HCT116 (cell line): ENCODE measurements around the gene MMP17. TPM values are rescaled to one million over a fixed set of nuclear protein-coding genes. Genes with fewer than 3 reads are reported as not detected.

Source experiments
- ATAC-seq: fragments of 200-7000 bp; cut with Tn5 transposase; 2 replicates; pipeline ENCODE4 v1.9.1; 2020; ENCODE audit warnings: mild to moderate bottlenecking, moderate library complexity
- Bru-seq: library from RNA; stranded (reverse); fragments of 400-500 nt; gene quantifications from one replicate; lab custom pipeline; 2021; lab: Mats Ljungman, UMichigan
- BruChase-seq, 2 experiments: library from RNA; stranded (reverse); fragments of 400-500 nt; gene quantifications; one replicate each; lab custom pipeline; 2021; lab: Mats Ljungman, UMichigan
- BruUV-seq: library from RNA; stranded (reverse); fragments of 400-500 nt; replicated peaks from 2 replicates; lab custom pipeline; 2021; lab: Mats Ljungman, UMichigan
- CTCF ChIA-PET: fragments of 300-600 bp; sonication (Branson Sonifier 250); formaldehyde crosslinking; loops from one replicate; lab custom pipeline; 2021; ENCODE audit warnings: antibody characterized with exemption; lab: Charles Lee
- POLR2A ChIA-PET: fragments of 300-600, 350-600 bp; sonication (Branson Sonifier 250); formaldehyde crosslinking; loops from one replicate; lab custom pipeline; 2021; ENCODE audit warnings: antibody characterized with exemption; lab: Charles Lee
- RAD21 ChIA-PET, 2 experiments: fragments of 300-600 bp; sonication (Branson Sonifier 250); formaldehyde crosslinking; loops; one replicate each; lab custom pipeline; 2023; ENCODE audit warnings: low total read pairs in 2 of 2; ENCODE audit not compliant: uncharacterized antibody in 2 of 2, unreplicated experiment in 2 of 2, low non-redundant PET in 1 of 2; lab: Charles Lee
- DNase-seq: peaks from one replicate; pipeline ENCODE4 v3.0.0-alpha.2; 2010; ENCODE audit warnings: low read depth, low spot score
- H2AFZ ChIP-seq: fragments of 200-600 bp; shearing (Covaris generic), sonication (generic); 2 replicates; pipeline ENCODE4 v1.6.1; 2017; ENCODE audit warnings: low read depth, mixed run types, mixed read lengths, antibody characterized with exemption, low read length; ENCODE audit not compliant: poor library complexity, severe bottlenecking
- H3K27ac ChIP-seq: 2 replicates; pipeline ENCODE4 v1.5.1; 2012; ENCODE audit warnings: low read depth, low read length
- H3K27me3 ChIP-seq: fragments of 200-600 bp; sonication (generic); 2 replicates; pipeline ENCODE4 v1.6.1; 2016; ENCODE audit warnings: mixed run types, low read length, mixed read lengths; ENCODE audit not compliant: insufficient read depth
- H3K36me3 ChIP-seq, 2 experiments: fragments of 200-500 bp in 1 of 2; fragments of 200-600 bp in 1 of 2; sonication (Bioruptor generic) in 1 of 2; sonication (generic) in 1 of 2; 2 replicates each; pipeline versions ENCODE4 v1.5.1 to v1.6.1; 2014 to 2016; ENCODE audit warnings: low read length in 2 of 2, inconsistent platforms in 1 of 2, mixed read lengths in 1 of 2, mixed run types in 1 of 2; ENCODE audit not compliant: insufficient read depth in 2 of 2, control insufficient read depth in 1 of 2
- H3K4me1 ChIP-seq, 2 experiments: fragments of 200-600 bp in 1 of 2; sonication (generic) in 1 of 2; 2 replicates each; pipeline versions ENCODE4 v1.5.1 to v1.6.1; 2012 to 2017; ENCODE audit warnings: low read length in 2 of 2, inconsistent platforms in 1 of 2, mild to moderate bottlenecking in 1 of 2, mixed read lengths in 1 of 2, mixed run types in 1 of 2, moderate library complexity in 1 of 2; ENCODE audit not compliant: insufficient read depth in 2 of 2, control insufficient read depth in 1 of 2
- H3K4me2 ChIP-seq: fragments of 200-600 bp; sonication (generic); 2 replicates; pipeline ENCODE4 v1.6.1; 2017; ENCODE audit warnings: mixed run types, low read length, mixed read lengths
- H3K4me3 ChIP-seq, 2 experiments: fragments of 200-600 bp in 1 of 2; sonication (generic) in 1 of 2; replicated peaks in 1 of 2; 2 replicates each; pipeline ENCODE4 v1.5.1; 2011 to 2016; ENCODE audit warnings: low read length in 2 of 2, control low read depth in 1 of 2, low read depth in 1 of 2, mild to moderate bottlenecking in 1 of 2, mixed read lengths in 1 of 2, mixed run types in 1 of 2
- H3K79me2 ChIP-seq: fragments of 200-600 bp; sonication (generic); 2 replicates; pipeline ENCODE4 v1.6.1; 2017; ENCODE audit warnings: mild to moderate bottlenecking, mixed run types, low read length, moderate library complexity, mixed read lengths; ENCODE audit not compliant: insufficient read depth
- H3K9ac ChIP-seq: fragments of 200-600 bp; sonication (generic); 2 replicates; pipeline ENCODE4 v1.6.1; 2016; ENCODE audit warnings: low read length, mixed read lengths
- H3K9me2 ChIP-seq: fragments of 200-600 bp; sonication (generic), shearing (Covaris generic); 2 replicates; pipeline ENCODE4 v1.6.1; 2017; ENCODE audit warnings: mixed run types, mild to moderate bottlenecking, moderate library complexity; ENCODE audit not compliant: insufficient read depth
- H3K9me3 ChIP-seq, 2 experiments: fragments of 200-500 bp in 1 of 2; fragments of 200-600 bp in 1 of 2; sonication (Bioruptor generic) in 1 of 2; sonication (generic) in 1 of 2; 2 replicates each; pipeline ENCODE4 v1.6.1; 2014 to 2017; ENCODE audit warnings: low read length in 2 of 2, mixed read lengths in 2 of 2, inconsistent platforms in 1 of 2, low read depth in 1 of 2, mild to moderate bottlenecking in 1 of 2, mixed run types in 1 of 2, moderate library complexity in 1 of 2; ENCODE audit not compliant: control insufficient read depth in 1 of 2, insufficient read depth in 1 of 2
- H4K20me1 ChIP-seq: fragments of 200-600 bp; sonication (generic), shearing (Covaris generic); 2 replicates; pipeline ENCODE4 v1.6.1; 2017; ENCODE audit warnings: mixed run types, mild to moderate bottlenecking, moderate library complexity; ENCODE audit not compliant: insufficient read depth
- CBX3 ChIP-seq: IDR thresholded peaks from 2 replicates; pipeline ENCODE4 v1.6.1; 2012; ENCODE audit warnings: low read depth
- CEBPB ChIP-seq: IDR thresholded peaks from 2 replicates; pipeline ENCODE4 v1.6.1; 2012; ENCODE audit warnings: low read depth
- CTCF ChIP-seq, 3 experiments: fragments of 200-600 bp in 1 of 3; sonication (generic) in 1 of 3; IDR thresholded peaks in 2 of 3; conservative IDR thresholded peaks in 1 of 3; 2 replicates each; pipeline ENCODE4 v1.5.1; 2012 to 2017; ENCODE audit warnings: low read depth in 2 of 3, low read length in 2 of 3, antibody characterized with exemption in 1 of 3, borderline replicate concordance in 1 of 3, control low read depth in 1 of 3, mild to moderate bottlenecking in 1 of 3, mixed read lengths in 1 of 3, mixed run types in 1 of 3, moderate library complexity in 1 of 3; ENCODE audit not compliant: insufficient read depth in 1 of 3
- POLR2AphosphoS5 ChIP-seq: IDR thresholded peaks from 2 replicates; pipeline ENCODE4 v1.6.1; 2011; ENCODE audit warnings: mild to moderate bottlenecking, low read depth, low read length, moderate library complexity
- RAD21 ChIP-seq: IDR thresholded peaks from 2 replicates; pipeline ENCODE4 v1.6.1; 2012; ENCODE audit warnings: low read depth, mild to moderate bottlenecking
- TCF7L2 ChIP-seq: IDR thresholded peaks from 2 replicates; pipeline ENCODE4 v1.7.0; 2011; ENCODE audit warnings: borderline replicate concordance, inconsistent platforms; ENCODE audit not compliant: insufficient read depth, insufficient read length; ENCODE audit errors: extremely low read depth
- intact Hi-C: fragments of 100-400 bp; cut with micrococcal nuclease; formaldehyde crosslinking; loops from 2 replicates; pipeline ENCODE4 v1.10.0; 2022
- long read RNA-seq: library from polyadenylated mRNA; unstranded; transcript quantifications from one replicate; pipeline ENCODE4 v2.0.0, GENCODE V29; 2021; ENCODE audit not compliant: unreplicated experiment
- polyA plus RNA-seq: library from polyadenylated mRNA; unstranded; fragments of >200 nt; gene quantifications from 2 replicates; pipeline ENCODE4 v1.2.1, GENCODE V29; 2012; ENCODE audit warnings: missing spikeins
- total RNA-seq: library from RNA; stranded (reverse); gene quantifications from one replicate; pipeline ENCODE4 v1.2.1, GENCODE V29; 2021; ENCODE audit not compliant: unreplicated experiment
- TF ChIP-seq, protein P1 (sequence below): IDR thresholded peaks from 2 replicates; pipeline ENCODE4 v1.6.1; 2012; ENCODE audit warnings: low read depth

The MMP17 gene
- total RNA-seq (14.3 TPM), Bru-seq, nascent RNA (percentile 42 among the genes with signal in this experiment), BruChase-seq, experiment 1, labeled RNA remaining after a 6-hour chase (percentile 42 among the genes with signal in this experiment), BruChase-seq, experiment 2, labeled RNA remaining after a 2-hour chase (percentile 45 among the genes with signal in this experiment)
- 14.5 and 16.0 TPM in 2 replicates for polyA plus RNA-seq
- long read RNA-seq, transcript MMP17-201 (10 exons, 2,411 nt): major isoform, 7 of 24 reads
- long read RNA-seq, partial matches to known transcripts: 5 of 24 reads
- long read RNA-seq, other reads (novel, unspliced or antisense): 11 of 24 reads

GRCh38 chr12:131827961-131828534, at the start of gene MMP17:
Gene MMP17 (plus strand): TSS chr12:131828393. CDS start chr12:131828495, 102 bp downstream.
- POLR2A ChIA-PET: no interaction called here
- H3K79me2 ChIP-seq: peaks cover 5% of the 10 kb centered on the region; the same call in 1 of the 2 replicates
- no peaks in the 10 kb centered on the region for H4K20me1 ChIP-seq
- peak within 1 kb of the TSS; percentile 99 for H3K4me2 ChIP-seq
- DNase-seq (no peak), ATAC-seq (peak; percentile 76)
- H3K4me3 ChIP-seq: peak within 1 kb of the TSS; percentile 70 to 79
- peaks cover 12 to 20% of the 10 kb centered on the region in 2 experiments; a peak in 3 of 4 replicates for H3K4me1 ChIP-seq
- peak within 1 kb of the TSS; percentile 73 for H3K9ac ChIP-seq
- peak within 1 kb of the TSS; percentile 34; the same call in 1 of the 2 replicates for H3K27ac ChIP-seq
- RAD21 ChIA-PET: no interaction called here
- TF ChIP-seq CBX3 (no peak), CEBPB (no peak), TCF7L2 (peak; percentile 75), POLR2AphosphoS5 (peak; percentile 85), RAD21 (peak; percentile 53), CTCF (IDR thresholded peaks at IDR 0.05 in 2 of 3, conservative IDR thresholded peaks at IDR 0.05 in 1 of 3; ENCODE audit: borderline replicate concordance in 1 of 3, insufficient read depth in 1 of 3, low read depth in 2 of 3, low read length in 2 of 3) (peak in 1 of 3 experiments; percentile 8; a peak in 1 of 6 replicates)
- TF ChIP-seq, protein P1, sequence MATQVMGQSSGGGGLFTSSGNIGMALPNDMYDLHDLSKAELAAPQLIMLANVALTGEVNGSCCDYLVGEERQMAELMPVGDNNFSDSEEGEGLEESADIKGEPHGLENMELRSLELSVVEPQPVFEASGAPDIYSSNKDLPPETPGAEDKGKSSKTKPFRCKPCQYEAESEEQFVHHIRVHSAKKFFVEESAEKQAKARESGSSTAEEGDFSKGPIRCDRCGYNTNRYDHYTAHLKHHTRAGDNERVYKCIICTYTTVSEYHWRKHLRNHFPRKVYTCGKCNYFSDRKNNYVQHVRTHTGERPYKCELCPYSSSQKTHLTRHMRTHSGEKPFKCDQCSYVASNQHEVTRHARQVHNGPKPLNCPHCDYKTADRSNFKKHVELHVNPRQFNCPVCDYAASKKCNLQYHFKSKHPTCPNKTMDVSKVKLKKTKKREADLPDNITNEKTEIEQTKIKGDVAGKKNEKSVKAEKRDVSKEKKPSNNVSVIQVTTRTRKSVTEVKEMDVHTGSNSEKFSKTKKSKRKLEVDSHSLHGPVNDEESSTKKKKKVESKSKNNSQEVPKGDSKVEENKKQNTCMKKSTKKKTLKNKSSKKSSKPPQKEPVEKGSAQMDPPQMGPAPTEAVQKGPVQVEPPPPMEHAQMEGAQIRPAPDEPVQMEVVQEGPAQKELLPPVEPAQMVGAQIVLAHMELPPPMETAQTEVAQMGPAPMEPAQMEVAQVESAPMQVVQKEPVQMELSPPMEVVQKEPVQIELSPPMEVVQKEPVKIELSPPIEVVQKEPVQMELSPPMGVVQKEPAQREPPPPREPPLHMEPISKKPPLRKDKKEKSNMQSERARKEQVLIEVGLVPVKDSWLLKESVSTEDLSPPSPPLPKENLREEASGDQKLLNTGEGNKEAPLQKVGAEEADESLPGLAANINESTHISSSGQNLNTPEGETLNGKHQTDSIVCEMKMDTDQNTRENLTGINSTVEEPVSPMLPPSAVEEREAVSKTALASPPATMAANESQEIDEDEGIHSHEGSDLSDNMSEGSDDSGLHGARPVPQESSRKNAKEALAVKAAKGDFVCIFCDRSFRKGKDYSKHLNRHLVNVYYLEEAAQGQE: no peak
- H2AFZ ChIP-seq: no peak within 1 kb of the TSS
- H3K36me3 ChIP-seq: no peaks in the 10 kb centered on the region
- no peaks in the 10 kb centered on the region for H3K27me3 ChIP-seq
- CTCF ChIA-PET: no interaction called here
- no peaks in the 10 kb centered on the region for H3K9me3 ChIP-seq
- no TSS peak for BruUV-seq
- H3K9me2 ChIP-seq: no peaks in the 10 kb centered on the region
- intact Hi-C loops: loop anchor here (2.0 to 5.0 kb wide), 3 partner anchors 723 to 1066 kb away; no protein-coding TSS in a partner anchor
